ENCODE results near the gene ZFHX3.

- TF ChIP-seq CTCF (IDR thresholded peaks at IDR 0.05) = no peak
- no peak for TF ChIP-seq EP300 (IDR thresholded peaks at IDR 0.05)
Observed at GRCh38 chr16:72835086-72835485, 212.8 kb downstream of the ZFHX3 start.

Measured in ovary (tissue), 3 donors.